Neural progenitor cell (in vitro differentiated cells): ENCODE measurements around the gene CCL27. TPM values are rescaled to one million over a fixed set of nuclear protein-coding genes. Genes with fewer than 3 reads are reported as not detected.

Source experiments
- DNase-seq: peaks from one replicate; pipeline ENCODE4 v3.0.0-alpha.2; 2016; ENCODE audit warnings: low spot score
- H2AFZ ChIP-seq: fragments of 200-600 bp; sonication (generic); replicated peaks from 2 replicates; pipeline ENCODE4 v1.6.1; 2016; ENCODE audit warnings: antibody characterized with exemption
- H3F3A ChIP-seq: fragments of 200-600 bp; sonication (generic); 2 replicates; pipeline ENCODE4 v1.6.1; 2016; ENCODE audit warnings: antibody characterized with exemption, low read depth
- H3K27ac ChIP-seq: fragments of 200-600 bp; sonication (generic); 2 replicates; pipeline ENCODE4 v1.5.1; 2016; ENCODE audit warnings: mild to moderate bottlenecking
- H3K27me3 ChIP-seq: fragments of 200-600 bp; sonication (generic); 2 replicates; pipeline ENCODE4 v1.6.1; 2016; ENCODE audit warnings: mild to moderate bottlenecking, moderate library complexity
- H3K36me3 ChIP-seq: fragments of 200-600 bp; sonication (generic); 2 replicates; pipeline ENCODE4 v1.5.1; 2016
- H3K4me1 ChIP-seq: fragments of 200-600 bp; sonication (generic); 2 replicates; pipeline ENCODE4 v1.6.1; 2016; ENCODE audit warnings: mixed run types
- H3K4me2 ChIP-seq: fragments of 200-600 bp; sonication (generic); 2 replicates; pipeline ENCODE4 v1.6.1; 2016
- H3K4me3 ChIP-seq: fragments of 200-600 bp; sonication (generic); 2 replicates; pipeline ENCODE4 v1.5.1; 2016
- H3K79me2 ChIP-seq: fragments of 200-600 bp; sonication (generic); 2 replicates; pipeline ENCODE4 v1.6.1; 2016; ENCODE audit warnings: low read depth
- H3K9ac ChIP-seq: fragments of 200-600 bp; sonication (generic); 2 replicates; pipeline ENCODE4 v1.6.1; 2016
- H3K9me3 ChIP-seq: fragments of 200-600 bp; sonication (generic); 2 replicates; pipeline ENCODE4 v1.5.1; 2016; ENCODE audit warnings: low read depth
- H4K20me1 ChIP-seq: fragments of 200-600 bp; sonication (generic); 2 replicates; pipeline ENCODE4 v1.6.1; 2016; ENCODE audit warnings: low read depth
- H3K27ac Mint-ChIP-seq: 3 replicates; pipeline ENCODE4 v1.8.0; 2021; ENCODE audit warnings: mixed read lengths
- H3K27me3 Mint-ChIP-seq: 2 replicates; pipeline ENCODE4 v1.8.0; 2022; ENCODE audit warnings: low read depth, mild to moderate bottlenecking, inconsistent platforms, moderate library complexity, mixed read lengths; ENCODE audit not compliant: insufficient read depth
- H3K36me3 Mint-ChIP-seq: 3 replicates; pipeline ENCODE4 v1.8.0; 2021; ENCODE audit warnings: mixed read lengths
- H3K4me1 Mint-ChIP-seq: 3 replicates; pipeline ENCODE4 v1.8.0; 2021; ENCODE audit warnings: mixed read lengths
- H3K4me3 Mint-ChIP-seq: 3 replicates; pipeline ENCODE4 v1.8.0; 2021; ENCODE audit warnings: mild to moderate bottlenecking, moderate library complexity, mixed read lengths
- H3K9me3 Mint-ChIP-seq: 3 replicates; pipeline ENCODE4 v1.8.0; 2020; ENCODE audit warnings: mixed read lengths
- CTCF ChIP-seq: fragments of 200-600 bp; sonication (generic); IDR thresholded peaks from 2 replicates; pipeline ENCODE4 v1.5.1; 2017; ENCODE audit warnings: antibody characterized with exemption, mild to moderate bottlenecking
- EZH2 ChIP-seq: fragments of 200-600 bp; sonication (generic); IDR thresholded peaks from 2 replicates; pipeline ENCODE4 v1.6.1; 2017; ENCODE audit warnings: antibody characterized with exemption, mild to moderate bottlenecking, moderate library complexity
- EZH2phosphoT487 ChIP-seq: fragments of 200-600 bp; sonication (generic); IDR thresholded peaks from 2 replicates; pipeline ENCODE4 v1.6.1; 2017; ENCODE audit warnings: antibody characterized with exemption
- total RNA-seq: library from RNA; depleted of rRNA; stranded (reverse); fragments of >200 nt; gene quantifications from 2 replicates; pipeline ENCODE4 v1.2.3, GENCODE V29; 2015; ENCODE audit warnings: low replicate concordance

Gene CCL27
- total RNA-seq, 1 donor from 2014 or later = 0.67 TPM

GRCh38 chr9:34669809-34670562, 7.5 kb upstream of the CCL27 start:
- Histone ChIP-seq H3K9me3 (no peaks in the 10 kb centered on the region), H3K79me2 (peaks cover 17% of the 10 kb centered on the region), H3K9ac (no peak overlapping the region), H3F3A (peaks cover 6% of the 10 kb centered on the region), H4K20me1 (no peaks in the 10 kb centered on the region), H3K4me2 (no peak overlapping the region), H2AFZ (no peak overlapping the region), H3K36me3 (no peaks in the 10 kb centered on the region), H3K4me1 (peaks cover 4% of the 10 kb centered on the region), H3K4me3 (no peak overlapping the region), H3K27me3 (no peaks in the 10 kb centered on the region), H3K27ac (no peak overlapping the region)
- peaks cover 4% of the 10 kb centered on the region for H3K9me3 Mint-ChIP-seq
- H3K27ac Mint-ChIP-seq = no peak overlapping the region
- no peak for DNase-seq
- H3K4me1 Mint-ChIP-seq = peaks cover 5% of the 10 kb centered on the region
- no peak overlapping the region for H3K4me3 Mint-ChIP-seq
- peaks cover 19% of the 10 kb centered on the region for H3K36me3 Mint-ChIP-seq
- peaks cover 2% of the 10 kb centered on the region for H3K27me3 Mint-ChIP-seq
- TF ChIP-seq EZH2phosphoT487 = no peak
- no peak for TF ChIP-seq EZH2
- no peak for TF ChIP-seq CTCF

GRCh38 chr9:34665381-34666250, 3.2 kb upstream of the CCL27 start:
- Histone ChIP-seq H3K27me3 (no peaks in the 10 kb centered on the region), H3F3A (peaks cover 16% of the 10 kb centered on the region), H3K4me2 (peak overlapping the region; percentile 89), H3K4me3 (peak overlapping the region; percentile 67), H3K79me2 (peaks cover 17% of the 10 kb centered on the region), H3K9ac (peak overlapping the region; percentile 38), H3K9me3 (no peaks in the 10 kb centered on the region), H3K4me1 (peaks cover 4% of the 10 kb centered on the region), H3K36me3 (no peaks in the 10 kb centered on the region), H4K20me1 (peaks cover 14% of the 10 kb centered on the region), H3K27ac (peak overlapping the region; percentile 85), H2AFZ (peak overlapping the region; percentile 4)
- peaks cover 8% of the 10 kb centered on the region for H3K27me3 Mint-ChIP-seq
- peaks cover 19% of the 10 kb centered on the region for H3K36me3 Mint-ChIP-seq
- peak; percentile 98 for DNase-seq
- no peak for TF ChIP-seq CTCF
- TF ChIP-seq EZH2 = no peak
- TF ChIP-seq EZH2phosphoT487 = no peak
- peak overlapping the region; percentile 93 for H3K4me3 Mint-ChIP-seq
- H3K4me1 Mint-ChIP-seq = peaks cover 10% of the 10 kb centered on the region
- no peak overlapping the region for H3K27ac Mint-ChIP-seq
- peaks cover 4% of the 10 kb centered on the region for H3K9me3 Mint-ChIP-seq

- H3K4me3 ChIP-seq = peak overlapping the region; percentile 67
- peak overlapping the region; percentile 89 for H3K4me2 ChIP-seq
- peaks cover 17% of the 10 kb centered on the region for H3K79me2 ChIP-seq
- no peak overlapping the region for H3K27ac ChIP-seq
- Mint-ChIP-seq H3K36me3 (peaks cover 19% of the 10 kb centered on the region), H3K27ac (no peak overlapping the region), H3K9me3 (peaks cover 4% of the 10 kb centered on the region), H3K4me3 (peak overlapping the region; percentile 93), H3K4me1 (peaks cover 10% of the 10 kb centered on the region), H3K27me3 (peaks cover 8% of the 10 kb centered on the region)
- H3K9ac ChIP-seq = no peak overlapping the region
- no peak for DNase-seq
- no peaks in the 10 kb centered on the region for H3K27me3 ChIP-seq
- H3K9me3 ChIP-seq = no peaks in the 10 kb centered on the region
- H3K4me1 ChIP-seq = peaks cover 4% of the 10 kb centered on the region
- peaks cover 14% of the 10 kb centered on the region for H4K20me1 ChIP-seq
- no peaks in the 10 kb centered on the region for H3K36me3 ChIP-seq
- H2AFZ ChIP-seq = peak overlapping the region; percentile 77
- TF ChIP-seq EZH2phosphoT487 (no peak), EZH2 (peak; percentile 40)
- H3F3A ChIP-seq = peaks cover 16% of the 10 kb centered on the region
These were observed 2.6 kb upstream of the CCL27 start for GRCh38 chr9:34665067-34665380.
